Subcutaneous abdominal adipose tissue (tissue), 5 donors: Measurements from ENCODE around the gene IRF4.

ENCODE experiments used
- H3K27ac ChIP-seq: one replicate; pipeline ENCODE4 v1.7.0; 2013; ENCODE audit warnings: low read depth, mild to moderate bottlenecking, inconsistent platforms, low read length, moderate library complexity
- H3K27me3 ChIP-seq, 5 donors: one replicate each; pipeline ENCODE4 v1.7.0; 2013; ENCODE audit warnings: low read length in 5 of 5, inconsistent platforms in 1 of 5; ENCODE audit not compliant: control insufficient read depth in 5 of 5, insufficient read depth in 4 of 5
- H3K36me3 ChIP-seq, 5 donors: one replicate each; pipeline ENCODE4 v1.7.0; 2013; ENCODE audit warnings: low read length in 5 of 5; ENCODE audit not compliant: control insufficient read depth in 5 of 5, insufficient read depth in 5 of 5
- H3K4me1 ChIP-seq, 5 donors: one replicate each; pipeline ENCODE4 v1.7.0; 2013; ENCODE audit warnings: low read length in 5 of 5, mild to moderate bottlenecking in 3 of 5, moderate library complexity in 1 of 5; ENCODE audit not compliant: control insufficient read depth in 5 of 5, insufficient read depth in 5 of 5
- H3K4me3 ChIP-seq, 5 donors: one replicate each; pipeline ENCODE4 v1.7.0; 2013; ENCODE audit warnings: low read length in 5 of 5, low read depth in 1 of 5
- H3K9ac ChIP-seq, 5 donors: one replicate each; pipeline ENCODE4 v1.7.0; 2013; ENCODE audit warnings: low read length in 5 of 5, mild to moderate bottlenecking in 4 of 5, moderate library complexity in 3 of 5
- H3K9me3 ChIP-seq, 5 donors: one replicate each; pipeline ENCODE4 v1.7.0; 2013; ENCODE audit warnings: low read length in 5 of 5; ENCODE audit not compliant: control insufficient read depth in 5 of 5
- donor health status: healthy.
- donor health status: healthy.
- donor health status: healthy.
- donor health status: healthy.
- donor health status: healthy.

The IRF4 gene

DNA sequence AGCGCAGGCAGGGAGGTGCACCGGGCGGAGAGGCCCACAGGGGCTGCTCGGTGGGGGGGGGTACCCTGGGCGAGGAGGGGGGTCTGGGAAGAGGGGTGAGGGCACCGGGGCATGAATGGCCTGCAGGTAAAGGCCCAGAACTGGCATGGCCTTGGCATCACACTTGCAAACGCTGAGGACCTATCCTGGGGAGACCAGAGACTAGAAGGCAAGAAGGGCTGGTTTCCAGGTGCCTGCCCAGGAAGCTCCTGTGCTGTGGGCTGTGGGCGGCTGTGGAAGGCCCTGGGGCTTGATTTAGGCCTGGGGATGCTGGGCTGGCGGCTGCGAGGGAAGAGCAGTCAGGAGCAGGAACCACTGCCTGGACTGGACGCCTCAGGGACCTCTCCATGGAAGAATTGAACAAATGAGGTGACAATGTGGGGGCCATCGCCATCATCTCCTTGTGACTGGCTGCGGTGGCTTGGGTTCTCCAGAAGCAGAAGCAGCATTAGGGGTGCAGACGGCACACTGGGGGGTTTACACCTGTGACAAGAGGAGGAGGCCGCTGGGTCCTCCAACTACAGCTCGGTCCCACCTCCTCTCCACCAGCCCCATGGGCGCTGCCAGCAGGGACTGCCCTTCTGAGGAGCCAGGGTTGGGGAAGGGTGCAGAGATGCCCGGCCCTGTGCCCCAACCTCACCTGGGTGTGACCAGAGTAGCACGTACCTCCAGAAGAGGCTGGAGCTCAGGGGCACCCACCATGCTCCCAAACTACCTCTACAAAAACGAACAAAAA is 32.1 kb upstream of the IRF4 start:
- Histone ChIP-seq H3K27me3 (no peaks in the 10 kb centered on the region), H3K27ac (no peak overlapping the region), H3K9me3 (peaks cover 0 to 14% (median 4%) of the 10 kb centered on the region in 5 donors), H3K4me1 (peaks cover 0 to 25% (median 7%) of the 10 kb centered on the region in 5 donors), H3K9ac (no peak overlapping the region), H3K36me3 (no peaks in the 10 kb centered on the region), H3K4me3 (no peak overlapping the region)

GRCh38 chr6:360349-360748 is 31.2 kb upstream of the IRF4 start:
- Histone ChIP-seq H3K9me3 (peaks cover 0 to 15% (median 4%) of the 10 kb centered on the region in 5 donors), H3K27me3 (no peaks in the 10 kb centered on the region), H3K27ac (no peak overlapping the region), H3K4me3 (no peak overlapping the region), H3K4me1 (peaks cover 0 to 17% (median 5%) of the 10 kb centered on the region in 5 donors), H3K9ac (no peak overlapping the region), H3K36me3 (no peaks in the 10 kb centered on the region)

- no peak overlapping the region for H3K9ac ChIP-seq
- H3K27ac ChIP-seq, result no peak overlapping the region
- H3K27me3 ChIP-seq, result peaks cover 0 to 3% (median 0%) of the 10 kb centered on the region in 5 donors
- H3K9me3 ChIP-seq, result peaks cover 0 to 15% (median 4%) of the 10 kb centered on the region in 5 donors
- no peak overlapping the region for H3K4me3 ChIP-seq
- peaks cover 0 to 17% (median 5%) of the 10 kb centered on the region in 5 donors for H3K4me1 ChIP-seq
- H3K36me3 ChIP-seq, result no peaks in the 10 kb centered on the region
These were observed 30.7 kb upstream of the IRF4 start for GRCh38 chr6:360764-361373.

GRCh38 chr6:361411-362132 is 30.0 kb upstream of the IRF4 start:
- no peak overlapping the region for H3K27ac ChIP-seq
- H3K27me3 ChIP-seq, result peaks cover 0 to 4% (median 0%) of the 10 kb centered on the region in 5 donors
- H3K4me3 ChIP-seq, result no peak overlapping the region
- no peak overlapping the region for H3K9ac ChIP-seq
- peaks cover 0 to 20% (median 5%) of the 10 kb centered on the region in 5 donors for H3K4me1 ChIP-seq
- no peaks in the 10 kb centered on the region for H3K36me3 ChIP-seq
- peaks cover 0 to 15% (median 4%) of the 10 kb centered on the region in 5 donors for H3K9me3 ChIP-seq

- H3K36me3 ChIP-seq, result no peaks in the 10 kb centered on the region
- no peak overlapping the region for H3K9ac ChIP-seq
- no peak overlapping the region for H3K4me3 ChIP-seq
- H3K27ac ChIP-seq, result no peak overlapping the region
- H3K27me3 ChIP-seq, result peaks cover 0 to 4% (median 0%) of the 10 kb centered on the region in 5 donors
- H3K4me1 ChIP-seq, result peaks cover 0 to 21% (median 9%) of the 10 kb centered on the region in 5 donors
- H3K9me3 ChIP-seq, result peaks cover 0 to 17% (median 4%) of the 10 kb centered on the region in 5 donors
These were observed 29.2 kb upstream of the IRF4 start for GRCh38 chr6:362231-362923.

DNA sequence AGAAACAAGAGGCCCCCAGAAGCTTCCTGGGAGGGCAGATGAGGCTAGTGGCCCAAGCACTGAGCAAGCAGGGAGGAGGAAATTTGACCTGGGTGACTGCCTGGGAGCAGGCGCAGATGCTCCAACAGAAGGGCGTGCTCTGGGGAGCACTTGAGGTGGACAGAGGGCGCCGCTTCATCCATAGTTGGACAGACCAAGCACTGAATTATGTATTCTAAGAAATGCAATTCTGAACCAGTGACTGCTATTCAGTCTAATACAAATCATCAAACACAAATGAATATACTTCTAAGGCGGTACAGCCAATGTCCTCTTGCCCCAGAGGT is 28.7 kb upstream of the IRF4 start:
- H3K9ac ChIP-seq, result no peak overlapping the region
- no peak overlapping the region for H3K27ac ChIP-seq
- peaks cover 0 to 19% (median 4%) of the 10 kb centered on the region in 5 donors for H3K9me3 ChIP-seq
- H3K27me3 ChIP-seq, result peaks cover 0 to 6% (median 0%) of the 10 kb centered on the region in 5 donors
- no peaks in the 10 kb centered on the region for H3K36me3 ChIP-seq
- H3K4me1 ChIP-seq, result peaks cover 0 to 22% (median 9%) of the 10 kb centered on the region in 5 donors
- H3K4me3 ChIP-seq, result no peak overlapping the region

DNA sequence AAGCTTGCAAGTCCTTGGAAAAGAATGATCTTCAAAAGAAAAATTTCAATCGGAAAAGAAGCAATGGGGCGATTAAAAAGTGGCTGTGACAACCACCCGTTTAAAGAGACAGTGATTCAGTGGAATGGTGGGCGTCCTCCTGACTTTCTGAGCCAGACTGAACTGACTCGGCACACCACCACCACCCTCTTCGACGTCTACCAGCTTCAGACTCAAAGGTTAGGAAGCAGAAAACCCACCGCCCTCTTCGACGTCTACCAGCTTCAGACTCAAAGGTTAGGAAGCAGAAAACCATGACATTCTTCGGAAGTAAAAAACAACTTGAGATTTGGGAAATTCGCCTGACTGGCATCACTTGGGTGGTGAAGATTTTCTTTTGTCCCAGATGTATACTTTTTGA is 28.3 kb upstream of the IRF4 start:
- Histone ChIP-seq H3K4me1 (peaks cover 0 to 22% (median 9%) of the 10 kb centered on the region in 5 donors), H3K36me3 (no peaks in the 10 kb centered on the region), H3K27me3 (peaks cover 0 to 6% (median 0%) of the 10 kb centered on the region in 5 donors), H3K9me3 (peaks cover 0 to 19% (median 4%) of the 10 kb centered on the region in 5 donors), H3K27ac (no peak overlapping the region), H3K4me3 (no peak overlapping the region), H3K9ac (no peak overlapping the region)

DNA sequence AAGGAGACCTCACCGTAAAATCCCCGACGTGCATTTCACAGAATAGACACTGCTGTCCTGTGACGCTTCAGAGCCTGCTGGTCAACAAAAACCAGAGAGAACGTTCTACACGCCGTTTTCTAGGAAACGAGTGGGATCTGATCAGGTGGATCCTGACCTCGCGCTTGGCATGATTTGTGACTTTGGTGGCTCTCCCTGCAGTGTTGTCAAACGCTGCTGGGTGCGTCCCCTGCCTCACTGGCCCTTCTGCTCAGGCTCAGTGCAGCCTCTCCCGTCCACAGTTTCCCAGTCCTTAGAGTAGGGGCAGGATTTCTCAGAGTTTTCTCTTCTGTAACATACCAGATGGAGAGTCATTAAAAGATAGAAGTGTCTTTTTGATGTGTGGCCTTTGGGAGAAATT is 27.6 kb upstream of the IRF4 start:
- peaks cover 0 to 19% (median 4%) of the 10 kb centered on the region in 5 donors for H3K9me3 ChIP-seq
- H3K9ac ChIP-seq, result no peak overlapping the region
- H3K4me3 ChIP-seq, result no peak overlapping the region
- H3K36me3 ChIP-seq, result no peaks in the 10 kb centered on the region
- H3K27ac ChIP-seq, result no peak overlapping the region
- H3K27me3 ChIP-seq, result peaks cover 0 to 6% (median 0%) of the 10 kb centered on the region in 5 donors
- peaks cover 0 to 22% (median 9%) of the 10 kb centered on the region in 5 donors for H3K4me1 ChIP-seq

- Histone ChIP-seq H3K36me3 (no peaks in the 10 kb centered on the region), H3K9ac (no peak overlapping the region), H3K27me3 (peaks cover 0 to 8% (median 6%) of the 10 kb centered on the region in 5 donors), H3K4me3 (no peak overlapping the region), H3K27ac (no peak overlapping the region), H3K9me3 (peaks cover 0 to 19% (median 4%) of the 10 kb centered on the region in 5 donors), H3K4me1 (peaks cover 0 to 22% (median 9%) of the 10 kb centered on the region in 5 donors)
These were observed 26.7 kb upstream of the IRF4 start for GRCh38 chr6:364609-365540.
